ENCODE data around the gene CIITA. TPM values are rescaled to one million over a fixed set of nuclear protein-coding genes. Genes with fewer than 3 reads are reported as not detected.

CIITA gene
- total RNA-seq, 1 donor from 2014 or later, result 401 TPM

DNA sequence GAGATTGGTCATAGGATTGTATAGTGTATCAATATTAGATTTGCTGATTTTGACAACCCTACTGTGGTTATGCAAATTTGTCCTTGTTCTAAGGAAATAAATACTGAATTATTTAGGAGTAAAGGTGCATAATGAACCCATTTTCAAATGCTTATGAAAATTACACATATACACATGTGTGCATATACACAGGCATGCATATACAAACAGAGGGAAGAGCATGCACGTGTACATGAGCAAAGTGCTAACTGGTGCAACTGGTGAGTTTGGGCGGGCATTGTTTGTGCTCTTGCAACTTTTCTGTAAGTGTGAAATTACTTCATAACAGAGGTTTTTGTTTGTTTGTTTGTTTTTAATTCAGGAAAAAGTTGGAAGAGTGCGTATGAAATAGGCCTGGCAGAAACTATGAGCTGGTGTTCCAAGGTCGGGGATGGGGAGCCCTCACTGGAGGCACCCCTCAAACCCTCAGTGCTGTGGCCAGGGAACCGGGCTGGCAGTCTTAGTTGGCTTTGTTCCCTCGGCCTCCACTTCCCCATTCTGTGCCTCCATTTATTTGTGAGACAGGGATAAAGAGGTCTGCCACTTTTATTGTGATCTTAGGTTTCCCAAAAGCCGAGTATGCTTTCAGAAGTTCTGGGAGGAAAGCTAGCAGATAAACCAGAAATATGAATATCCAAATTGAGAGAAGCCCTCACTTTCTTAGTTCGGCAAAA lies 59.4 kb downstream of the CIITA start:
- H3K36me3 Mint-ChIP-seq (ENCODE audit: low read depth), result peaks cover 48% of the 10 kb centered on the region
- no peaks in the 10 kb centered on the region for H3K27me3 Mint-ChIP-seq
- TF ChIP-seq, protein P1, sequence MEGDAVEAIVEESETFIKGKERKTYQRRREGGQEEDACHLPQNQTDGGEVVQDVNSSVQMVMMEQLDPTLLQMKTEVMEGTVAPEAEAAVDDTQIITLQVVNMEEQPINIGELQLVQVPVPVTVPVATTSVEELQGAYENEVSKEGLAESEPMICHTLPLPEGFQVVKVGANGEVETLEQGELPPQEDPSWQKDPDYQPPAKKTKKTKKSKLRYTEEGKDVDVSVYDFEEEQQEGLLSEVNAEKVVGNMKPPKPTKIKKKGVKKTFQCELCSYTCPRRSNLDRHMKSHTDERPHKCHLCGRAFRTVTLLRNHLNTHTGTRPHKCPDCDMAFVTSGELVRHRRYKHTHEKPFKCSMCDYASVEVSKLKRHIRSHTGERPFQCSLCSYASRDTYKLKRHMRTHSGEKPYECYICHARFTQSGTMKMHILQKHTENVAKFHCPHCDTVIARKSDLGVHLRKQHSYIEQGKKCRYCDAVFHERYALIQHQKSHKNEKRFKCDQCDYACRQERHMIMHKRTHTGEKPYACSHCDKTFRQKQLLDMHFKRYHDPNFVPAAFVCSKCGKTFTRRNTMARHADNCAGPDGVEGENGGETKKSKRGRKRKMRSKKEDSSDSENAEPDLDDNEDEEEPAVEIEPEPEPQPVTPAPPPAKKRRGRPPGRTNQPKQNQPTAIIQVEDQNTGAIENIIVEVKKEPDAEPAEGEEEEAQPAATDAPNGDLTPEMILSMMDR (IDR thresholded peaks at IDR 0.05), result no peak
- no peaks in the 10 kb centered on the region for H3K9me3 Mint-ChIP-seq
- H3K4me3 Mint-ChIP-seq, result no peak overlapping the region
- POLR2A ChIA-PET, result interaction anchor here (0.6 to 2.2 kb wide), 5 partner anchors 9 to 66 kb away, joined by 3 to 15 read pairs (median 8); no protein-coding TSS in a partner anchor
- CTCF ChIA-PET, result interaction anchor here (1.0 to 1.6 kb wide), 2 partner anchors 18 to 415 kb away, joined by 3 to 7 read pairs; no protein-coding TSS in a partner anchor
- ATAC-seq (ENCODE audit: low read depth) (no peak), DNase-seq (no peak)
- peaks cover 85% of the 10 kb centered on the region for H3K4me1 Mint-ChIP-seq
- intact Hi-C loops (cut with micrococcal nuclease), result no loop called here
- peak overlapping the region; percentile 81 for H3K27ac Mint-ChIP-seq

DNA sequence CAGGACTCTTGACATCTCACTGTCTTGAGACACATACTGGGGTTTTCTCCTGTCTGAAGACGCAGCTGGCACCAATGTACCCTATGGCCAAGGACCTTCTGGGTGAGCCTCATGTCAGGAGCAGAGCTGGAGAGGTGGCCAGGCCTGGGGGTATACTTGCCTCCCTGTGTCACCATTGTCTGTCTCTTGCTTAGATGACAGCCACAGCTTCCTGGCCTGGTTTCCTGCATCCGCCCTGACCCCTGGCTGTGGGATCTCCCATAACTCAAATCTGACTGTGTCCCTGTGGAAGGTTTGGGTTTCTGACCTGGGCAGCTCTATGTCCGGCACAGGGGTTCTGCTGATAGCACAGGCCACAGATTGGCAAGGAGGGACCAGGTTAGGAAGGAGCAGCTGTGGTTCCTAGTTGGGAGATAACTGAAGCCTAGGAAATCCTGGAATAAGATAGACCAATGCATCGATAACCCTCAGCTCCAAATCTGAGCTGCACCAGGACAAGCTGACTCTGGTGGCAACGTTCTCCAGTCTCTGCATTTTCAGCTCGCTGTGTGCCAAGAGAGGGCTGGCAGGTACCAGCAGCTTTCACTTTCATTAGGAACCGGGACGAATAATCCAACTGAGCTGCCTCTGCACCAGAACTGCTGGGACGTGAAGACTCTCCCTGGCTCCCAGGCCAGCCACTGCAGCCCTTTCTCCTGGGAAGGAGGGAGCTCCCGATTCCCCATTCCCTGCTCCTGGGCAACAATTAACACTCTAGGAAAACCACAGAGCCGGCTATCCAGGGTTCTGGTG lies 60.3 kb downstream of the CIITA start:
- Mint-ChIP-seq H3K36me3 (ENCODE audit: low read depth) (peaks cover 48% of the 10 kb centered on the region), H3K4me1 (peaks cover 80% of the 10 kb centered on the region), H3K9me3 (no peaks in the 10 kb centered on the region), H3K27me3 (no peaks in the 10 kb centered on the region), H3K4me3 (peak overlapping the region; percentile 44), H3K27ac (peak overlapping the region; percentile 81)
- ATAC-seq (ENCODE audit: low read depth) (no peak), DNase-seq (no peak)
- POLR2A ChIA-PET, result interaction anchor here (0.5 to 2.2 kb wide), 9 partner anchors 10 to 890 kb away, joined by 3 to 15 read pairs (median 6); no protein-coding TSS in a partner anchor
- TF ChIP-seq, protein P1 (IDR thresholded peaks at IDR 0.05), result no peak
- CTCF ChIA-PET, result interaction anchor here (0.6 to 1.6 kb wide), 4 partner anchors 9 to 416 kb away, joined by 3 to 7 read pairs (median 3); no protein-coding TSS in a partner anchor
- intact Hi-C loops (cut with micrococcal nuclease), result no loop called here

GRCh38 chr16:10938321-10938720 lies 61.3 kb downstream of the CIITA start:
- TF ChIP-seq, protein P1 (IDR thresholded peaks at IDR 0.05), result no peak
- Mint-ChIP-seq H3K36me3 (ENCODE audit: low read depth) (peaks cover 43% of the 10 kb centered on the region), H3K27me3 (no peaks in the 10 kb centered on the region), H3K9me3 (no peaks in the 10 kb centered on the region), H3K4me1 (peaks cover 85% of the 10 kb centered on the region), H3K4me3 (peak overlapping the region; percentile 90), H3K27ac (peak overlapping the region; percentile 81)
- intact Hi-C loops (cut with micrococcal nuclease), result no loop called here
- ATAC-seq (ENCODE audit: low read depth), result no peak
- CTCF ChIA-PET, result interaction anchor here (0.8 kb wide), 1 partner anchor 11 kb away, joined by 3 read pairs; no protein-coding TSS in a partner anchor
- POLR2A ChIA-PET, result interaction anchor here (0.7 to 2.2 kb wide), 7 partner anchors 10 to 199 kb away, joined by 3 to 15 read pairs (median 3); no protein-coding TSS in a partner anchor
- no peak for DNase-seq

DNA sequence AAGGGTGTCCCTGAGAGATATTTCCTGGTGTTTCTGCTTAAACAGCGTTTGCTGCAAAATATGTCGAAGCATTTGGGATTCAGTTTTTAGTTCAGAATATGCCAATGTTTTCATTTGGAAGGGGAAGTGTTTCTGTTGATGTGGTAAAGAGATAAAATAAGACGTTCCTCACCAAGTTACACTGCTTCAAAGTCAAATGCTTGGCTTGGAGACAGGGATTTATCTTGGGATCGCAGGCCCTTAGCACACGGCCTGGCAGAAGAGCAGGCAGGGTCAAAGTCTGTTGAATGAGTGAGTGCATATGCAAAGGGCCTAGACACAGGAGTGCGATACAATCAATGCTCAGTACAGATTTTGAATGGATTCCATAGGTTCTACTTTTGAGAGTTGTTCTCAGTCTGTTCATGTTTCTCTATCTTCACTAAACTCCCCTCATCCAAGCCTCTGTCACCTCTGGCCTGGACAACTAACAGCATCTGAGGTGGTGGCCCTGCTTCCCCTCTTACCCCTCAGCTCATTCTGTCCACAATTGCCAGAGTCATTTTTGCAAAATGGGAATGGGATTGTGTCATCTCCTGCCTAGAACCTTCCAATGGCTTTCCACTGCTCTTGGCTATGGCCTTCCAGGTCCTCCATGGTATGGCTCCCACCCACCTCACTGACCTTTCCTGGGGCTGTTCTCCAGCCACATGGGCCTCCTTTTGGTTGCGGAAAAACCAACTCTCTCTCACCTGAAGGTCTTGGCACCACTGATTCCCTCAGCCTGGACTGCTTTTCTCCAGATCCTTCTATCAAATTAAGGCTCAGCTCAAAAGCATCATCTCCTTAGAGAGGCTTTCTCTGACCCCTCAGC lies 62.0 kb downstream of the CIITA start:
- TF ChIP-seq, protein P1 (IDR thresholded peaks at IDR 0.05), result no peak
- Mint-ChIP-seq H3K36me3 (ENCODE audit: low read depth) (peaks cover 36% of the 10 kb centered on the region), H3K4me3 (peak overlapping the region; percentile 90), H3K27ac (peak overlapping the region; percentile 81), H3K4me1 (peaks cover 86% of the 10 kb centered on the region), H3K9me3 (no peaks in the 10 kb centered on the region), H3K27me3 (no peaks in the 10 kb centered on the region)
- intact Hi-C loops (cut with micrococcal nuclease), result no loop called here
- ChIA-PET POLR2A (interaction anchor here (0.5 to 2.2 kb wide), 11 partner anchors 11 to 361 kb away, joined by 3 to 15 read pairs (median 3); partner anchors contain the start of gene NUBP1), CTCF (interaction anchor here (0.6 to 1.0 kb wide), 3 partner anchors 10 to 417 kb away, joined by 3 to 4 read pairs (median 4); no protein-coding TSS in a partner anchor)
- DNase-seq (no peak), ATAC-seq (ENCODE audit: low read depth) (no peak)
